ENCODE data around the gene PATE1.

PATE1 gene

GRCh38 chr11:125797641-125798040, 51.6 kb downstream of the PATE1 start:
- no peak for DNase-seq

All from activated effector memory CD4-positive, alpha-beta T cell treated with Interleukin-2 at 50 U/mL for 16 hours (primary cell).